BLaER1 treated with 17β-estradiol and CSF1 and Interleukin-3, amounts not matched to agents 10 nM and 100 nM (cell line): ENCODE measurements around the gene E2F2.
A peak's percentile ranks its signal among the peaks of the same experiment; 100 is the strongest.
"Not testable (repeated sequence)": the region's sequence is repeated elsewhere in the genome, so short reads cannot be mapped to it uniquely, and the experiment has no call there.

Experiments
- H3K27ac ChIP-seq, 11 experiments: shearing (Covaris generic); formaldehyde crosslinking; 2 replicates each; pipeline ENCODE4 v1.8.1; 2022
- H3K27me3 ChIP-seq, 11 experiments: shearing (Covaris generic); formaldehyde crosslinking; 2 replicates each; pipeline ENCODE4 v1.8.1; 2022
- H3K36me3 ChIP-seq, 11 experiments: shearing (Covaris generic); formaldehyde crosslinking; 2 replicates each; pipeline ENCODE4 v1.8.1; 2022
- H3K4me1 ChIP-seq, 10 experiments: shearing (Covaris generic); formaldehyde crosslinking; 2 replicates each; pipeline ENCODE4 v1.8.1; 2022
- H3K4me2 ChIP-seq, 11 experiments: shearing (Covaris generic); formaldehyde crosslinking; 2 replicates each; pipeline ENCODE4 v1.8.1; 2022
- H3K4me3 ChIP-seq, 10 experiments: shearing (Covaris generic); formaldehyde crosslinking; 2 replicates each; pipeline ENCODE4 v1.8.1; 2022
- H3K9ac ChIP-seq, 11 experiments: shearing (Covaris generic); formaldehyde crosslinking; 2 replicates each; pipeline ENCODE4 v1.8.1; 2022
- H3K9me3 ChIP-seq, 11 experiments: shearing (Covaris generic); formaldehyde crosslinking; replicated peaks in 1 of 11; 2 replicates each; pipeline ENCODE4 v1.8.1; 2022
- H4K20me1 ChIP-seq, 11 experiments: shearing (Covaris generic); formaldehyde crosslinking; 2 replicates each; pipeline ENCODE4 v1.8.1; 2022
- Cebpa-rat ChIP-seq, 11 experiments: shearing (Covaris generic); IDR thresholded peaks; 2 replicates each; pipeline ENCODE4 v1.8.1; 2022

E2F2 gene

DNA sequence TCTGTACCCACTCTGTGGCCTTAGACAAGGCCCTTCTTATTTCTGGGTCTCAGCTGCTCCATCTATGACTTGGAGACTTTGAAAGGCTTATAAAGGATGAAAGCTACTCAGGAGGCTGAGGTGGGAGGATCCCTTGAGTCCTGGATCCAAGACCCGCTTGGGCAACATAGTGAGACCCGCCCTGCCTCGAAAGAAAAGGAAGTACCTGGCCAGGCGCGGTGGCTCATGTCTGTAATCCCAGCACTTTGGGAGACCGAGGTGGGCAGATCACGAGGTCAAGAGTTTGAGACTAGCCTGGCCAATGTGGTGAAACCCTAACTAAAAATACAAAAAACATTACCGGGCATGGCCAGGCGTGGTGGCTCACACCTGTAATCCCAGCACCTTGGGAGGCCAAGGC, 14.8 kb upstream of the E2F2 start:
- peak overlapping the region in 6 of 11 experiments; percentile 26 to 74 (median 65); a peak in 9 of 22 replicates for H3K4me2 ChIP-seq
- no peaks in the 10 kb centered on the region for H4K20me1 ChIP-seq
- H3K9ac ChIP-seq: 0 out of 22 replicates have a peak overlapping the region, but pooled peaks of 3 of the 11 experiments have one; percentile 4 to 39 (median 13)
- no peak overlapping the region for H3K27ac ChIP-seq
- peaks cover 15 to 84% (median 62%) of the 10 kb centered on the region in 10 experiments for H3K4me1 ChIP-seq
- H3K9me3 ChIP-seq: no peaks in the 10 kb centered on the region
- no peak overlapping the region for H3K4me3 ChIP-seq
- no peak for TF ChIP-seq Cebpa-rat (IDR thresholded peaks at IDR 0.05)
- H3K36me3 ChIP-seq: no peaks in the 10 kb centered on the region
- H3K27me3 ChIP-seq: no peaks in the 10 kb centered on the region

DNA sequence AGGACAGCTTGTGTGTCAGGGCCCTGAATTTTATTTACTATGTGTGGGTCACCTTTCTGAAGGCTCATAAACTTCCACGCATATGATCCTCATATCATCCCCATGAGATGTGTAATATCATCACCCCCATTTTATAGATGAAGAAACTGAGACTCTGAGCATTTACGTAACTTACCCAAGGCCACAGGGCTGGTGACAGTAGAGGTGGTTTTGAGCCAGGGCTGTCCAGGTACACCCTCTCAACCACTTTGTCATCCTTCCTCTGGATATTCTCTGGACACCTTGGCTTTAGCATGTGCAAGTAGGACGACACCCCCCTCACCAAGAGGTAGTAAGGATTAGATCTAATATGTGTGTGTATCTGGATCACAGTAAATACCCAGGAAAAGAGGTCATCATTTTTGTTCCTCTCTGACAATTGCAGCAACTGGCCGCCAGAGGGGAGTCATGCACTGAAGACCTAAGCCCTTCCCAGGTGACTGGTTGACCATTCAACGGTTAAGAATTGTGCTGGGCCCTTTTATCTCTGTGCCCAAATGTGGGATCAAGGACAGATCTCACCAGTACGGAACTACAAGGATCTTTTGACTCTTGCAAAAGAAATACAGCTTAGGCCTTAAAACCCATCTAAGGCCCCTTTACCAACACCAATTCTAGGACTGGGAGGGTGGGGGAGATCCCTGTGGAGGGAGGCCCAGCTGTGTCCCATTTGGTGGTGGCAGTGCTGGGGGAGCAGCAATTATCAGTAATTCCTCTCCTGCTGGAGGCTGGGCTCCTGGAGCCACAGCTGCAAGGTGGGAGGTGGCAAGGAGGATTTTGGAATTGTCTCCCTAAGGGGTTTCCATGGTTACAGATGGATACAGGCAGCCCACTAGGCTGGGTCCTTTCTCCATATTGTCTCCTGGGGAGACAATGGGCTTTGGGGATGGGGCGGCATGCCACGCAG, 13.7 kb upstream of the E2F2 start:
- Histone ChIP-seq H3K9me3 (no peaks in the 10 kb centered on the region), H4K20me1 (no peaks in the 10 kb centered on the region), H3K9ac (peak overlapping the region in 3 of 11 experiments; percentile 4 to 39 (median 33); a peak in 3 of 22 replicates), H3K27ac (peak overlapping the region in 1 of 11 experiments; percentile 24; a peak in 1 of 22 replicates), H3K4me2 (peak overlapping the region in 8 of 11 experiments; percentile 22 to 74 (median 54); a peak in 16 of 22 replicates), H3K4me3 (no peak overlapping the region), H3K36me3 (no peaks in the 10 kb centered on the region), H3K27me3 (no peaks in the 10 kb centered on the region), H3K4me1 (peaks cover 20 to 79% (median 62%) of the 10 kb centered on the region in 10 experiments)
- no peak for TF ChIP-seq Cebpa-rat (IDR thresholded peaks at IDR 0.05)

GRCh38 chr1:23543707-23544443, 12.8 kb upstream of the E2F2 start:
- TF ChIP-seq Cebpa-rat (IDR thresholded peaks at IDR 0.05): no peak
- 0 out of 22 replicates have a peak overlapping the region, but pooled peaks of 1 of the 11 experiments have one; percentile 3 for H3K27ac ChIP-seq
- H3K4me1 ChIP-seq: peaks cover 18 to 78% (median 62%) of the 10 kb centered on the region in 10 experiments
- no peaks in the 10 kb centered on the region for H4K20me1 ChIP-seq
- H3K4me3 ChIP-seq: no peak overlapping the region
- H3K9ac ChIP-seq: 0 out of 22 replicates have a peak overlapping the region, but pooled peaks of 2 of the 11 experiments have one; percentile 19 to 25
- H3K4me2 ChIP-seq: peak overlapping the region in 2 of 11 experiments; percentile 39 to 45; a peak in 2 of 22 replicates
- no peaks in the 10 kb centered on the region for H3K36me3 ChIP-seq
- no peaks in the 10 kb centered on the region for H3K9me3 ChIP-seq
- H3K27me3 ChIP-seq: no peaks in the 10 kb centered on the region

GRCh38 chr1:23542940-23543339, 11.9 kb upstream of the E2F2 start:
- peak overlapping the region in 7 of 11 experiments; percentile 14 to 56 (median 39); a peak in 11 of 22 replicates for H3K4me2 ChIP-seq
- H3K27me3 ChIP-seq, H3K9me3 ChIP-seq, H3K36me3 ChIP-seq, H3K27ac ChIP-seq, H4K20me1 ChIP-seq, H3K4me3 ChIP-seq: not testable (repeated sequence)
- H3K9ac ChIP-seq: peak overlapping the region in 3 of 11 experiments; percentile 19 to 41 (median 25); a peak in 1 of 22 replicates
- peaks cover 9 to 77% (median 58%) of the 10 kb centered on the region in 10 experiments for H3K4me1 ChIP-seq

DNA sequence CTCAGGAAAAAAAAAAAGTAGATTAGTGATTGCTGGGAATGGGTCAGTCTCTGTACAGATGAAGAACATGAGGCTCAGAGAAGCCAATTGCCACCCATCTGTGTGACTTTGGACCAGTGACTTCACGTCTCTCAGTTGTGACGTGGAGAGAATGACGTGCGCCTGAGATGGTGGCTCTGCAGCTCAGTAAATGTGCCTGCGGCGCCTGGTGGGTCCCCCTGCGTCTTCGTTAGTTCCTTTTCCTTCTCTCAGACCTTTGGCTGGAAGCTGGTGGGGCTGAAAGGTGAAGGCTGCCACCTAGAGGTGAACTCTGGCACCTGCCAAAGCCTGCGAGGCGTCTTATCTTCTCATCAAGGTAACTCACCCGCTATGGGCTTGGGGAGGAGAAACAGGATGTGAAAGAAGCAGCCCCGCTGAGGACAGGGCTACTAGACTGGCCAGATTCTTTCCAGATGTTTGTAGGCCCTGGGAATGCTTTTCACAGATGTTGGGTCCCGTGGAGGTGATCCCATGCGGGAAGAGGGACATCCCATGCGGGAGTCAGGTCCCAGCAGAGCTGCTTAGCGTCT, 8.7 kb upstream of the E2F2 start:
- no peak for TF ChIP-seq Cebpa-rat (IDR thresholded peaks at IDR 0.05)
- H3K9ac ChIP-seq: peak overlapping the region in 4 of 11 experiments; percentile 24 to 43 (median 32); a peak in 6 of 22 replicates
- H4K20me1 ChIP-seq: no peaks in the 10 kb centered on the region
- no peaks in the 10 kb centered on the region for H3K36me3 ChIP-seq
- peaks cover 33 to 77% (median 58%) of the 10 kb centered on the region in 10 experiments for H3K4me1 ChIP-seq
- H3K27ac ChIP-seq: peak overlapping the region in 5 of 11 experiments; percentile 18 to 57 (median 30); a peak in 9 of 22 replicates
- H3K9me3 ChIP-seq: no peaks in the 10 kb centered on the region
- H3K27me3 ChIP-seq: no peaks in the 10 kb centered on the region
- peak overlapping the region; percentile 48 to 79 (median 63) for H3K4me2 ChIP-seq
- H3K4me3 ChIP-seq: peak overlapping the region in 1 of 10 experiments; percentile 18; a peak in 1 of 20 replicates

GRCh38 chr1:23537296-23537973, 6.4 kb upstream of the E2F2 start:
- H3K4me2 ChIP-seq: peak overlapping the region; percentile 43 to 99 (median 61); a peak in 21 of 22 replicates

GRCh38 chr1:23533246-23534023, 2.4 kb upstream of the E2F2 start:
- TF ChIP-seq Cebpa-rat (IDR thresholded peaks at IDR 0.05): peak in 2 of 11 experiments; percentile 8 to 39; a peak in 2 of 22 replicates
- peaks cover 75 to 100% (median 91%) of the 10 kb centered on the region in 10 experiments for H3K4me1 ChIP-seq
- H3K36me3 ChIP-seq: no peaks in the 10 kb centered on the region; a peak in 1 of 22 replicates
- H3K27ac ChIP-seq: peak overlapping the region; percentile 44 to 99 (median 98); a peak in 21 of 22 replicates
- peak overlapping the region; percentile 78 to 100 (median 96) for H3K4me2 ChIP-seq
- H3K9ac ChIP-seq: peak overlapping the region in 10 of 11 experiments; percentile 36 to 99 (median 97); a peak in 18 of 22 replicates
- H3K27me3 ChIP-seq: no peaks in the 10 kb centered on the region
- peak overlapping the region in 3 of 10 experiments; percentile 4 to 40 (median 8); a peak in 3 of 20 replicates for H3K4me3 ChIP-seq
- no peaks in the 10 kb centered on the region for H3K9me3 ChIP-seq
- H4K20me1 ChIP-seq: peaks cover 0 to 5% (median 0%) of the 10 kb centered on the region in 11 experiments; a peak in 1 of 22 replicates

More at GRCh38 chr1:23537296-23537973, 6.4 kb upstream of the E2F2 start:
- peaks cover 0 to 5% (median 0%) of the 10 kb centered on the region in 11 experiments; a peak in 1 of 22 replicates for H4K20me1 ChIP-seq
- H3K9me3 ChIP-seq: no peaks in the 10 kb centered on the region
- peaks cover 54 to 81% (median 74%) of the 10 kb centered on the region in 10 experiments for H3K4me1 ChIP-seq
- peak overlapping the region in 9 of 11 experiments; percentile 48 to 79 (median 62); a peak in 18 of 22 replicates for H3K27ac ChIP-seq
- H3K27me3 ChIP-seq: no peaks in the 10 kb centered on the region
- H3K9ac ChIP-seq: peak overlapping the region in 5 of 11 experiments; percentile 12 to 54 (median 30); a peak in 6 of 22 replicates
- no peak overlapping the region for H3K4me3 ChIP-seq
- no peaks in the 10 kb centered on the region for H3K36me3 ChIP-seq
- no peak for TF ChIP-seq Cebpa-rat (IDR thresholded peaks at IDR 0.05)
